T-helper 17 cell (primary cell): ENCODE results near the gene AADAC. TPM values are rescaled to one million over a fixed set of nuclear protein-coding genes. Genes with fewer than 3 reads are reported as not detected.
"Not testable (repeated sequence)": the region's sequence is repeated elsewhere in the genome, so short reads cannot be mapped to it uniquely, and the experiment has no call there.

Experiments used
- ATAC-seq: fragments of 150-1000 bp; cut with Tn5 transposase; 2 replicates; pipeline ENCODE4 v1.10.0; 2021; ENCODE audit warnings: mild to moderate bottlenecking, moderate library complexity
- DNase-seq, 3 donors: peaks; one replicate each; pipeline versions ENCODE4 v3.0.0 to v3.0.0-alpha.2; 2020 to 2021
- H3K9me3 ChIP-seq: one replicate; pipeline ENCODE4 v1.7.0; 2013; ENCODE audit warnings: low read length, mild to moderate bottlenecking; ENCODE audit not compliant: control insufficient read depth, poor library complexity, severe bottlenecking
- H3K27ac Mint-ChIP-seq: one replicate; pipeline ENCODE4 v1.8.0; 2022; ENCODE audit warnings: mild to moderate bottlenecking, moderate library complexity, mixed read lengths
- H3K27me3 Mint-ChIP-seq: one replicate; pipeline ENCODE4 v1.8.0; 2022; ENCODE audit warnings: mixed read lengths
- H3K36me3 Mint-ChIP-seq: one replicate; pipeline ENCODE4 v1.8.0; 2022; ENCODE audit warnings: low read depth, mixed read lengths
- H3K4me1 Mint-ChIP-seq: one replicate; pipeline ENCODE4 v1.8.0; 2022; ENCODE audit warnings: mild to moderate bottlenecking, mixed read lengths
- H3K4me3 Mint-ChIP-seq: one replicate; pipeline ENCODE4 v1.8.0; 2022; ENCODE audit warnings: mild to moderate bottlenecking, moderate library complexity, mixed read lengths
- total RNA-seq, 4 donors: library from RNA in 2 of 4; stranded (reverse) in 2 of 4; gene quantifications; one replicate each; pipeline ENCODE4 v1.2.3 and lab custom pipeline; 2022 to 2026

Gene AADAC, protein sequence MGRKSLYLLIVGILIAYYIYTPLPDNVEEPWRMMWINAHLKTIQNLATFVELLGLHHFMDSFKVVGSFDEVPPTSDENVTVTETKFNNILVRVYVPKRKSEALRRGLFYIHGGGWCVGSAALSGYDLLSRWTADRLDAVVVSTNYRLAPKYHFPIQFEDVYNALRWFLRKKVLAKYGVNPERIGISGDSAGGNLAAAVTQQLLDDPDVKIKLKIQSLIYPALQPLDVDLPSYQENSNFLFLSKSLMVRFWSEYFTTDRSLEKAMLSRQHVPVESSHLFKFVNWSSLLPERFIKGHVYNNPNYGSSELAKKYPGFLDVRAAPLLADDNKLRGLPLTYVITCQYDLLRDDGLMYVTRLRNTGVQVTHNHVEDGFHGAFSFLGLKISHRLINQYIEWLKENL
- not detected for total RNA-seq
- 0 reads per million in 2 donors for total RNA-seq (lab: John Stamatoyannopoulos, UW)

DNA sequence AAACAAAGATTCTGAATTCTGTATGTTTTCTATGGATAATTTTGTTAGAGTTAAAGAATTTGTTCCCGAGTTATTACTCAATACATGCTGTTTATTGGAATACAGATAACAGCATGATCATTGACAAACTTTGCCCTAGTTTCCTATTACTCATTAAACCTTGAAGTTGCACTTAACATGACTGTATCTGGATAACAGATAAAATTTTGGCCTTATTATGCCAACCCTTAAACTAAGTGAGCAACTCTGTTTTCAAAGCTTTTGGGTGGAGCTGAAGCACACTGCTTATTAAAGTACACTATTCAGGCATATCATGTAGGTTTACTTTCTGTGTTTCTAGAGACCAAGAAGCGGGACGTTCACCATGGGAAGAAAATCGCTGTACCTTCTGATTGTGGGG, at the start of gene AADAC:
AADAC (plus strand) TSS at position 318 of the 400 bp plus-strand sequence; CDS start at position 365, 47 bp downstream.
- Mint-ChIP-seq H3K36me3 (no peaks in the 10 kb centered on the region), H3K27me3 (peaks cover 18% of the 10 kb centered on the region), H3K27ac (no peak within 1 kb of the TSS), H3K4me3 (no peak within 1 kb of the TSS), H3K4me1 (no peaks in the 10 kb centered on the region)
- ATAC-seq (no peak), DNase-seq (no peak)
- peaks cover 2% of the 10 kb centered on the region for H3K9me3 ChIP-seq

DNA sequence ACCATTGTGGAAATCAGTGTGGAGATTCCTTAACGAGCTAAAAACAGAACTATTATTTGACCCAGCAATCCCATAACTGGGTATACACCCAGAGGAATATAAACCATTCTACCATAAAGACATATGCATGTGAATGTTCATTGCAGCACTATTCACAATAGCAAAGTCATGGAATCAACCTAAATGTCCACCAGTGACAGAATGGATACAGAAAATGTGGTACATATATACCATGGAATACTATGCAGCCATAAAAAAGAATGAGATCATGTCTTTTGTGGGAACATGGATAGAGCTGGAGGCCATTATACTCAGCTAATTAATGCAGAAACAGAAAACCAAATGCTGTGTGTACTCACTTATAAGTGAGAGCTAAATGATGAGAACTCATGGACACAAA, 49.2 kb upstream of the AADAC start:
- peaks cover 22% of the 10 kb centered on the region for H3K27me3 Mint-ChIP-seq
- H3K4me1 Mint-ChIP-seq, H3K36me3 Mint-ChIP-seq, DNase-seq, H3K9me3 ChIP-seq, ATAC-seq, H3K27ac Mint-ChIP-seq, H3K4me3 Mint-ChIP-seq: not testable (repeated sequence)

DNA sequence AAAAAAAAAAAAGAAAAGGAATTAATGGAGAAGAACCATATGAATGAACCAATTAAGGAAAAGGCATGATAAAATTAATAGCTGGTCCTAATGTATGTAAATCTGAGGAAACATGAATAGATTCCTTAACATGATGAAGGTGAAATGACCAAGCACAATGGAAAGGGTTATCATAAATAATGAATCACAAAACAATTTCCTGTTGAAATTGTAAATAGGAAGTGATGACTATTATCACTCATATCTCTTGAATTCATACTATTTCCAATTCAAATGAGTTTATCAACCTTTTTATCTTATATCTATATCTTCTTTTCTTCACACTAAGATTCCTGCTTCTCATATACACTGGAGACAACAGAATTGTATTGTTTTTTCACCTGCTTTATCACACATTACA, 48.2 kb upstream of the AADAC start:
- H3K4me1 Mint-ChIP-seq, result no peaks in the 10 kb centered on the region
- no peak overlapping the region for H3K4me3 Mint-ChIP-seq
- no peaks in the 10 kb centered on the region for H3K36me3 Mint-ChIP-seq

DNA sequence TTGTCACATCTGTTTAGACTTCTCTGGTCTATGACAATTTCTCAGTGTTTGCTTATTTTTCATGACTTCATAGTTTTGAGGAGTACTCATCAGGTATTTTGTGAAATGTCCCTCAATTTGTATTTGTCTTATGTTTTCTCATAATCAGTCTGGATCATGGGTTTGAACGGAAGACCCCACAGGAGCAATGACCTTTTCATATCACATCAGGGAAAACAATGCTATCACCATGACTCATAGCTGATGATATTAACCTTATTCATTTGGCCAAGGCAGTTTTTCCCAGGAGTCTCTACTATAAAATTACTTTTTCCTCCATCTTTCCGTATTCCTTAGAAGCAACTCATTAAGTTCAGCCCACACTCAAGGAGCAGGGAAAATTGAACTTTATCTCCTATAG, 47.5 kb upstream of the AADAC start:
- H3K9me3 ChIP-seq, result no peaks in the 10 kb centered on the region
- Mint-ChIP-seq H3K36me3 (no peaks in the 10 kb centered on the region), H3K27me3 (peaks cover 22% of the 10 kb centered on the region), H3K4me1 (no peaks in the 10 kb centered on the region), H3K27ac (no peak overlapping the region), H3K4me3 (no peak overlapping the region)
- DNase-seq (no peak), ATAC-seq (no peak)

More for the DNA sequence above, 48.2 kb upstream of the AADAC start:
- ATAC-seq (no peak), DNase-seq (no peak)
- Mint-ChIP-seq H3K27ac (no peak overlapping the region), H3K27me3 (peaks cover 22% of the 10 kb centered on the region)
- H3K9me3 ChIP-seq, result no peaks in the 10 kb centered on the region

DNA sequence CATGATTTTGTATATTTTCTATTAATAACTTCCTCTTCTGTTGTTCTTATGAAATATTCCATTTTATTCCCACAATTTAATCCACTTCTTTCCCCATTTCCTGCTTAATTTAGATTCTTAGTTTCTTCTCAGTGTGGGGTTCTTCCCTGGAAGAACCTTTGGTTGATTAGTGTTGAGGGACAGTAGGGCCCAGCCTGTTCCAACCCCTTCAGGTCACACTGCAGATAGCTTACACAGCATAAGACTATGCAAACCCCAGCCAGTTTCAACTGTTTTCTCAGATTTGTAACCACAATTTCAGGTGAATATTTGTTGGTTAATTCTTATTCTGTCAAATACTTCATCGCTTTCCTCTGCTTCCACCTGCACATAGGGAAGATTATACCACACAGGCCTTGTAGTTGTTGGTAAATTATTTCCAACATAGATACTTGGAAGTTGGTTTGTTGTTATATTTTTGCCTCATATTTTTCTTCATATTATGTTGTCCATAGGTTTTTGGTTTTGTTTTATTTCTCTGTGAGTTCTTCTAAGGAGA, 45.5 kb upstream of the AADAC start:
- Mint-ChIP-seq H3K27ac (no peak overlapping the region), H3K4me1 (no peaks in the 10 kb centered on the region), H3K4me3 (no peak overlapping the region), H3K27me3 (peaks cover 27% of the 10 kb centered on the region), H3K36me3 (no peaks in the 10 kb centered on the region)
- H3K9me3 ChIP-seq, result no peaks in the 10 kb centered on the region
- no peak for ATAC-seq
- DNase-seq, result no peak

DNA sequence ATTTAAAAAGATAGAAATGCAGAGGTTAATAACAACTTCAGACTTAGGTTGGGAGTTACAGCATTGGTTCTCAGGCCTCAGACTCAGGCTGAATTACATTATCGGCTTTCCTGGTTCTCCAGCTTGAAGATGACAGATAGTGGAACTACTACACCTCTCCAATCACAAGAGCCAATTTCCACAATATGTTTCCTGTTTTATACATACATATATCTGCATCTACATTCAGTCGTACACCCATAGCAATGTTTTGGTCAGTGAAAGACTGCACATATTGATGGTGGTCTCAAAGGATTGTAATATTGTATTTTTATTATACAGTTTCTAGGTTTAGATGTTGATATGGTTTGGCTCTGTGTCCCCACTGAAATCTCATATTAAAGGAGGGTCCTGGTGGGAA, 44.7 kb upstream of the AADAC start:
- no peak for ATAC-seq
- no peaks in the 10 kb centered on the region for H3K36me3 Mint-ChIP-seq
- peaks cover 24% of the 10 kb centered on the region for H3K27me3 Mint-ChIP-seq
- H3K4me1 Mint-ChIP-seq, result no peaks in the 10 kb centered on the region
- DNase-seq, result no peak
- no peaks in the 10 kb centered on the region for H3K9me3 ChIP-seq
- no peak overlapping the region for H3K27ac Mint-ChIP-seq
- H3K4me3 Mint-ChIP-seq, result no peak overlapping the region

DNA sequence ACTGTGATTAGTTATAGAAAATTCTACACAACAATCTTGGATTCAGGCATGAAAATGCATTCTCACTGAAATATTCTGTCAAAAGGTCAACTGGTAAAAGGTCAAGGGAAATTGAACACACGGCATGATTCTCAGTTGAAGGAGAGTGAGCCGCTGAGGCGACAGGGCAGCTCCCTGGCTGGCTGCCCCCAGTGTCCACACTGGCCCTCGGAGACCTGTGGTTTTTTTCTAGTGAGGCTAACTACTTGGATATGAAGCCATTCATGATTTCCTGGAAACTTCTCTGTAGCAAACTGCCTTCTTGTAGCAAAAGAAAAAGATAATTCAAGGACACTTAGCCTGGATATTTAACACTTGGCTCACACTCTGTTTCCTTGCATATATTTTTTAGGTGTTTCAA, 43.0 kb upstream of the AADAC start:
- no peak for DNase-seq
- H3K36me3 Mint-ChIP-seq, result no peaks in the 10 kb centered on the region

DNA sequence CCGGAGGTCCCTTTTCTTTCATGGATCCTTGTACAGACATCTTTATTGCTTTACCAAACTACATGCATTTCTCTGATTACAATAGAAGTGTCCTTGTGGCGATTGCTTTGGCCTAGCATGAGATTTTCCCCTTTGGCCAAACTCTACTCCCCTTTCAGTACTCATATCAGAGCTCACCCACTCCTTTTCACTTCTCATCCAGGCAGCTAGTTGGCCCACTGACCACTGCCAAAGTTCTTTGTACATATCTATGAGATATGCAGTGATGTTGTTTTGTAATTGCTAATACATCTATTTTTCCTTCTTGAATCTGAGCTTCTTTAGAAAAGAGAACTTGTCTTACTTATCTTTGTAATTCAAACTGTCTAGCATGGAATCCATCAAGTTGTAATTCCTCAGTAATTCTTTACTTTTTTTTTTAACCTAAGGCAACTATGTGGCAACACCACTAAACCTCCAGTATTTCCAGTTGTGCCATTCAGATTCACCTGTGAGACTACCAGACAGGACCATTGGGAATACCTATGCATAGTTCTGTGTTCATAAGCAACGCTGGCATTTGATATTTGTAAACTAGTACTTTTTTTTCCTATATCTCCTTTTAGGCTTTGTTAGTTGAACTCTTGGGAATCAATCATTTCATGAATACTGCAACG, 41.0 kb upstream of the AADAC start:
- no peak overlapping the region for H3K27ac Mint-ChIP-seq
- no peaks in the 10 kb centered on the region for H3K9me3 ChIP-seq
- no peak for DNase-seq
- H3K4me3 Mint-ChIP-seq, result no peak overlapping the region
- H3K36me3 Mint-ChIP-seq, result no peaks in the 10 kb centered on the region
- ATAC-seq, result no peak
- H3K4me1 Mint-ChIP-seq, result no peaks in the 10 kb centered on the region
- H3K27me3 Mint-ChIP-seq, result peaks cover 19% of the 10 kb centered on the region

More for the DNA sequence above, 43.0 kb upstream of the AADAC start:
- no peak for ATAC-seq
- H3K9me3 ChIP-seq, result no peaks in the 10 kb centered on the region
- no peak overlapping the region for H3K27ac Mint-ChIP-seq
- H3K27me3 Mint-ChIP-seq, result peaks cover 24% of the 10 kb centered on the region
- H3K4me3 Mint-ChIP-seq, result no peak overlapping the region
- no peaks in the 10 kb centered on the region for H3K4me1 Mint-ChIP-seq

DNA sequence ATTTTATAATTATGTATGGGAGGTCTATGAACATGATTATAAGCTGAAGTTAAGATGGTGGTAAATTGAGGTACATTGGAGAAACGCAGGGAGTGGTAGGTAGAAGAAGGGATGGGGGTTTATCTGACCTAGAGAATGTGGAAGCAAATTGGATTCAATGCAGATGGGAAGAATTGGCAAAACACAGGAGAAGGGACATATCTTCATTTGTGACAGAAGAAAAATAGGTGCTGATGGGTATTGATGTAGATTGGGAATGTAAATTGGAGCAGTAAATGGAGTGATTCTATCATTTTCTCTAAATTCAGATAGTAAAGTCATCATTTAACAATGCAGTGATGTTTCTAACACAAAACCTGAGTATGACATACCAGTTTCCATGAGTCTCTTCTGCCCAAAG, 39.7 kb upstream of the AADAC start:
- H3K4me1 Mint-ChIP-seq, result no peaks in the 10 kb centered on the region
- H3K4me3 Mint-ChIP-seq, result no peak overlapping the region
- no peaks in the 10 kb centered on the region for H3K9me3 ChIP-seq
- no peaks in the 10 kb centered on the region for H3K36me3 Mint-ChIP-seq
- H3K27ac Mint-ChIP-seq, result no peak overlapping the region
- no peak for ATAC-seq
- DNase-seq, result no peak
- H3K27me3 Mint-ChIP-seq, result peaks cover 11% of the 10 kb centered on the region

DNA sequence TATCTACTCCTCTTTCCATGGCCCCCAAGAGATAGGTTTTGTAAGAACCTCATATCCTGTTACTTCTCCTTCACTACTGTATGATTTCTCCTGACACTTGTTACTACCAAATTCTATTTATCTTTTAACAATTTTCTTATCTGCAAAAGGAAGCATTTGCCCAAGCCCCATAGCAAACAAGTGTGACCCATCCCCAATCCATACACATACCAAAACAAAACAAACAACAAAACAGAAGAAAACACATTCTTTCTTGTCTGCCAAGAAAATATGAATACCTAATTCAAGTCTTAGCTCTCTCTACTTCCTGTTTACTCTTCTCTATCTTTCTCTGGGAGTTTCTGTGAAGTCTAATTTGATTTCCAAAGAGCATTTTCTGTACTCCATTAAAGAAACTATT, 39.0 kb upstream of the AADAC start:
- H3K9me3 ChIP-seq, result no peaks in the 10 kb centered on the region
- Mint-ChIP-seq H3K36me3 (no peaks in the 10 kb centered on the region), H3K4me3 (no peak overlapping the region), H3K27ac (no peak overlapping the region), H3K4me1 (no peaks in the 10 kb centered on the region), H3K27me3 (peaks cover 18% of the 10 kb centered on the region)
- no peak for DNase-seq
- no peak for ATAC-seq

DNA sequence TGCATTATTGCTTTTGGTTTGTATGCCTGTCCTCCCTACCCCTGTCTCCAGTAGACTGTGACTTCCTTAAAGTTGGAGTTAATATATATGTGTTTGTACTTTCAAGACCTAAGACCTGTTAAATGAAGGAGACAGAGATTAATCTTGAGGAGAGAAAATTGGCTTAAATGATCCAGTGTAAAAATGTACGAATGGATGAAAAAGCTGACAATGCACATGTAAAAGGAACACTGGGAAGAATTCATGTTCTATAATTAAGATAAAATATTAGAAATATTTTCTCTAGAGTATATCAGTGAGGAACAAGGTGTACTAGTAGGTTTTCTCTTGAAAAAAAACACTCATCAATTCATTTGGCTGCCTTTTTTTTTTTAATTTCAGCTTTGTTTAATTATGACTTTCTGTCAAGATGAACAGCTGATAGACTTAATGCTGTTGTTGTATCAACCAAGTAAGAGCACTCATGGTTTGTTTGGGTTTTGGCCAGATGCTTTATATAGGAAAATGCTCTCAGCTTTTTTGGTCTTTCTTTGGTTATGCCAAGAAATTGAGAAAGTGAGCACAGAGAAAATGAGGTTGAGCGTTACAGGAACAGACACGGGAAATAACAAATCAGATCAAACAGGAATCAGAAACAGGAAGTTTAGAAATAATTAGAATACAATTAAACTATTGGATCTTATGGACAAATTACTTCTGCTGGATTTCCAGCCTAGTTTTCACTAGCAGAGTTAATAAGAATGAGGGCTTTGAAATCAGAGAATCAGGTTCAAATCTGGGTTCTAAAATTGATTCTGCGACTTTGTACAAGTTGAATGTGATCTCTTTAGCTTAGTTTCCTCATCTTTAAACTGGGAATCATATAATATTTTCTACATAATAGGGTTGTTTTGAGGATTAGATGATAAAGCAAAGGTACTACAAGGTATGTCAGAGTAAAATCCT, 38.3 kb upstream of the AADAC start:
- DNase-seq (no peak), ATAC-seq (no peak)
- no peaks in the 10 kb centered on the region for H3K9me3 ChIP-seq
- H3K36me3 Mint-ChIP-seq, result no peaks in the 10 kb centered on the region
- no peak overlapping the region for H3K27ac Mint-ChIP-seq
- H3K4me1 Mint-ChIP-seq, result no peaks in the 10 kb centered on the region
- peaks cover 22% of the 10 kb centered on the region for H3K27me3 Mint-ChIP-seq
- no peak overlapping the region for H3K4me3 Mint-ChIP-seq

DNA sequence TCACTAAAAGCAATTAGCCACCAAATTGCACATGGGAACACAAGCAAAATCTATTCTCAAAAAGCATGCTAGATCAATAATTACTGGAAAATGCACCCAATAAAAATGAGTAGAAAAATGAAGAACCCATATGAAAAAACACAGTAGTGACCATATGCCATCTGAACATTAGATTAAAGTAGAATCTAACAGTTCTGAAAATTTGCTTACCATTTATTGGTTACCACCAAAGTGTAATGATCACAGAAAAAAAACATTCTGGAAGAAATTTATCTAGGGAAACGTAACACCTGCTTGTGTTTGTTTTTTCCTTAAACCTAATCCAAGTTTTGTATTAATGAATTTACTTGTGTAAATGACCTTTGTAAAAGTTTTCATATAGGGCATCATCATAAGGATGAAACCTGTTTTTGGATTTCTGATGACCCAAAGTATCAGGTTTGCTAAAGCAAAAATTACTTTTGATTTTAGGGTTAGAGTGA, 37.6 kb upstream of the AADAC start:
- no peaks in the 10 kb centered on the region for H3K4me1 Mint-ChIP-seq
- ATAC-seq (no peak), DNase-seq (no peak)
- peaks cover 22% of the 10 kb centered on the region for H3K27me3 Mint-ChIP-seq
- H3K27ac Mint-ChIP-seq, result no peak overlapping the region
- no peaks in the 10 kb centered on the region for H3K36me3 Mint-ChIP-seq
- no peak overlapping the region for H3K4me3 Mint-ChIP-seq
- no peaks in the 10 kb centered on the region for H3K9me3 ChIP-seq

DNA sequence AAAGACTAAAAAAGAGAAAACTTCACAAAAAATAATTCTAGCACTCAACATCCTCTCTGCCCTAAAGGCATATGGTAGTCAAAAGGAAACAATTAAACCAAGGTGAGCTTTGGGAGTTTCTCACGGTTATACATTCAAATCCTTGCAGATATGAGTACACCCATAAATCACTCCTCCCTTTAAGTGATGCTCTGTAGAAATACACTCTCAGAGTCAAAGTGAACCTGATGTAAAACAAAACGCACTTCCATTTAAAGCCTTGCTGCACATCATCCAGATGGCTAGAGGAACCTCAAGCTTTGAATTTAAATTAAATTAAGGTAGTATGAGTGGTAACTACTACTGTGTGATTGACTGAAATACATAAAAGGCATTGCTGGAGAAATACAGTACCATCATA, 36.0 kb upstream of the AADAC start:
- Mint-ChIP-seq H3K36me3 (no peaks in the 10 kb centered on the region), H3K27ac (no peak overlapping the region), H3K4me1 (no peaks in the 10 kb centered on the region), H3K4me3 (no peak overlapping the region), H3K27me3 (peaks cover 19% of the 10 kb centered on the region)
- DNase-seq, result no peak
- no peaks in the 10 kb centered on the region for H3K9me3 ChIP-seq
- no peak for ATAC-seq
